Calu3 (cell line): Measurements from ENCODE around the gene LIPA. TPM values are rescaled to one million over a fixed set of nuclear protein-coding genes. Genes with fewer than 3 reads are reported as not detected.

Experiments used
- Bru-seq: library from RNA; stranded (reverse); fragments of 400-500 nt; gene quantifications from one replicate; lab custom pipeline; 2021; lab: Mats Ljungman, UMichigan
- BruChase-seq, 2 experiments: library from RNA; stranded (reverse); fragments of 400-500 nt; gene quantifications; one replicate each; lab custom pipeline; 2021; lab: Mats Ljungman, UMichigan
- BruUV-seq: library from RNA; stranded (reverse); fragments of 400-500 nt; replicated peaks from 2 replicates; lab custom pipeline; 2021; lab: Mats Ljungman, UMichigan
- CTCF ChIA-PET: fragments of 300-600 bp; sonication (Branson Sonifier 250); formaldehyde crosslinking; loops from one replicate; lab custom pipeline; 2022; ENCODE audit warnings: antibody characterized with exemption; lab: Charles Lee
- DNase-seq: peaks from one replicate; pipeline ENCODE4 v3.0.0; 2022
- H3K27ac Mint-ChIP-seq: one replicate; pipeline ENCODE4 v1.8.0; 2022; ENCODE audit warnings: mixed read lengths; ENCODE audit not compliant: unreplicated experiment
- H3K27me3 Mint-ChIP-seq: one replicate; pipeline ENCODE4 v1.8.0; 2022; ENCODE audit warnings: mixed read lengths; ENCODE audit not compliant: unreplicated experiment
- H3K36me3 Mint-ChIP-seq: one replicate; pipeline ENCODE4 v1.8.0; 2022; ENCODE audit warnings: mild to moderate bottlenecking, moderate library complexity, mixed read lengths; ENCODE audit not compliant: insufficient read depth, unreplicated experiment
- H3K4me1 Mint-ChIP-seq: one replicate; pipeline ENCODE4 v1.8.0; 2022; ENCODE audit warnings: mild to moderate bottlenecking, low read depth, mixed read lengths; ENCODE audit not compliant: unreplicated experiment
- H3K4me3 Mint-ChIP-seq: one replicate; pipeline ENCODE4 v1.8.0; 2022; ENCODE audit warnings: mild to moderate bottlenecking, low read depth, moderate library complexity, mixed read lengths; ENCODE audit not compliant: unreplicated experiment
- H3K9me3 Mint-ChIP-seq: one replicate; pipeline ENCODE4 v1.8.0; 2022; ENCODE audit warnings: low read depth, mixed read lengths; ENCODE audit not compliant: unreplicated experiment
- intact Hi-C: fragments of 100-400 bp; cut with micrococcal nuclease; formaldehyde crosslinking; loops from one replicate; pipeline ENCODE4 v1.10.0; 2022; ENCODE audit not compliant: unreplicated experiment
- long read RNA-seq: library from polyadenylated mRNA; stranded (forward); transcript quantifications from one replicate; pipeline ENCODE4 v2.0.0, GENCODE V29; 2022
- total RNA-seq: library from RNA; stranded (reverse); gene quantifications from 2 replicates; pipeline ENCODE4 v1.2.3, GENCODE V29; 2022
- TF ChIP-seq, protein P1 (sequence below): fragments of 200-600 bp; IDR thresholded peaks from one replicate; pipeline ENCODE4 v1.8.0; 2022; ENCODE audit warnings: antibody characterized with exemption; ENCODE audit not compliant: unreplicated experiment

Gene LIPA
- 66.7 and 127 TPM in 2 replicates for total RNA-seq
- percentile 52 among the genes with signal in this experiment for Bru-seq, nascent RNA
- BruChase-seq, experiment 1, labeled RNA remaining after a 6-hour chase = percentile 54 among the genes with signal in this experiment
- BruChase-seq, experiment 2, labeled RNA remaining after a 2-hour chase = percentile 45 among the genes with signal in this experiment
- long read RNA-seq, transcript LIPA-202 (10 exons, 2,782 nt) = major isoform, 224 of 370 reads
- long read RNA-seq, partial matches to known transcripts = 15 of 370 reads
- long read RNA-seq, other reads (novel, unspliced or antisense) = 131 of 370 reads

DNA sequence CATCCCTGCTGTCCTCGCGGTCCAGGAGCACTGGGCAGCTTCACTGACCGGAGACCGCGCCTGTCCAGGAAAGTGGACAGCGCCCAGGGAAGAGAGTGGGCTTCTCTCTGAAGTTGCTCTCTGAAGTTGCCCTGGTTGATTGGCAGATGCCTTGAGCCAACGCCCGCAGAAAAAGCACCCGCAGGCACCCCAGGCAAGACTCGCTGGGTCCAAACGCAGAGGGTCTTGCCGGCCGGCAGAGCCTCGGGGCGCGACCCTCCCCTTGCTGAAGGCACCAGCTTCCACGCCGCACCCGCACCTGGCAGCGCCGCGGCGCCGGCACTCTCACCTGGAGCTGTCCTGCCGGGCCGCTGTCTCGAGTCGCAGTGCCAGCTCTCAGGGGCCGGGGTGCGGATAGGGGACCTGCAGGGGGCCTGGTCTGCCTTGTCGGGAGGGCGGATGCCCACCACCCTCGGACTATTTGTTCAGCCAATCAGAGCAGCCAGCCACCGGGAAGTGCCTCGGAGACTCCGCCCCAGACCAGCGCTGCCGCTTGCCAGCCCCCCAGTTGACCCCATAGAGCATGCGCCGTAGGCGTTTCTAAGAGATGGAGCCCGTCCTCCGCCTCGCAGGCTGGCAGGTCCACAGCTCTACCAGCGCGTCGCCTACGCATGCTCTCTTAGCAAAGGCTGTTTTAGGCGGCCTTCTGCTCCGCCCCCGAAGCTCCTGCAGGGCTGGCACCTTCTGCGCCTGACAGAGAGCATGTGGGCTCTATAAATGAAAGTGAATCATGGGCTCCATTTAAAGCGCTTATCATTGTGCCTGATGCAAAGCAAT, at the start of gene LIPA:
Gene LIPA, minus strand, starts transcription at position 367 of the 816 bp plus-strand sequence. CDS start 4,127 bp downstream, outside the sequence.
- intact Hi-C loops = loop anchor here (10.0 kb wide), 1 partner anchor 303 kb away; no protein-coding TSS in a partner anchor

DNA sequence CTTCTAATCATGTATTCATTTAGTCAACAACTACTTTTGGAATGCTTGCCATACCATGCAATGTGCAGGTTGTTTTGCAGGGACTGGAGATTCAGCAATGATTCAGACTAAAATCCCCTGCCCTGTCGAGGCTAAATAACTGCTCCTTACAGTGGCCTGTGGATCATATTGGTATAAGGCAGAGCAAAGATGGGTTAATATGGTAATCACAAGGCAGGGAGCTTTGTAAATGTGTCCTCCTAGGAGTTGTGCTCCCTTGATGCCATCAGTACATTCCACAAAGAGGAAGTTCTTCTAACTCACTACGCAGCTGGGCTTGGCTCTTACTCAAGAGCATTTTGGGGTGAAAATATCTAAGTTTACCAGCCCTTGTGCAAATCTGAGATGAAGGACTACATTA, 49.7 kb upstream of the LIPA start:
- Mint-ChIP-seq H3K36me3 (peaks cover 14% of the 10 kb centered on the region), H3K27ac (peak overlapping the region; percentile 22), H3K9me3 (no peaks in the 10 kb centered on the region), H3K4me1 (peaks cover 33% of the 10 kb centered on the region), H3K27me3 (no peaks in the 10 kb centered on the region), H3K4me3 (peak overlapping the region; percentile 63)
- DNase-seq = no peak
- TSS peak; percentile 90 for BruUV-seq
- intact Hi-C loops = loop anchor here (2.0 kb wide), 1 partner anchor 22 kb away; no protein-coding TSS in a partner anchor
- CTCF ChIA-PET = interaction anchor here (0.7 kb wide), 1 partner anchor 69 kb away, joined by 3 read pairs; no protein-coding TSS in a partner anchor
- TF ChIP-seq, protein P1, sequence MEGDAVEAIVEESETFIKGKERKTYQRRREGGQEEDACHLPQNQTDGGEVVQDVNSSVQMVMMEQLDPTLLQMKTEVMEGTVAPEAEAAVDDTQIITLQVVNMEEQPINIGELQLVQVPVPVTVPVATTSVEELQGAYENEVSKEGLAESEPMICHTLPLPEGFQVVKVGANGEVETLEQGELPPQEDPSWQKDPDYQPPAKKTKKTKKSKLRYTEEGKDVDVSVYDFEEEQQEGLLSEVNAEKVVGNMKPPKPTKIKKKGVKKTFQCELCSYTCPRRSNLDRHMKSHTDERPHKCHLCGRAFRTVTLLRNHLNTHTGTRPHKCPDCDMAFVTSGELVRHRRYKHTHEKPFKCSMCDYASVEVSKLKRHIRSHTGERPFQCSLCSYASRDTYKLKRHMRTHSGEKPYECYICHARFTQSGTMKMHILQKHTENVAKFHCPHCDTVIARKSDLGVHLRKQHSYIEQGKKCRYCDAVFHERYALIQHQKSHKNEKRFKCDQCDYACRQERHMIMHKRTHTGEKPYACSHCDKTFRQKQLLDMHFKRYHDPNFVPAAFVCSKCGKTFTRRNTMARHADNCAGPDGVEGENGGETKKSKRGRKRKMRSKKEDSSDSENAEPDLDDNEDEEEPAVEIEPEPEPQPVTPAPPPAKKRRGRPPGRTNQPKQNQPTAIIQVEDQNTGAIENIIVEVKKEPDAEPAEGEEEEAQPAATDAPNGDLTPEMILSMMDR = no peak

More for the DNA sequence above, at the start of gene LIPA:
- no peaks in the 10 kb centered on the region for H3K9me3 Mint-ChIP-seq
- peak; percentile 92 for DNase-seq
- TSS peak; percentile 65 for BruUV-seq
- peaks cover 13% of the 10 kb centered on the region for H3K36me3 Mint-ChIP-seq
- CTCF ChIA-PET = interaction anchor here (0.9 to 1.3 kb wide), 2 partner anchors 123 to 163 kb away, joined by 3 read pairs; partner anchors contain the start of gene IFIT5
- TF ChIP-seq, protein P1 = no peak
- peak within 1 kb of the TSS; percentile 77 for H3K4me3 Mint-ChIP-seq
- no peaks in the 10 kb centered on the region for H3K27me3 Mint-ChIP-seq
- peaks cover 7% of the 10 kb centered on the region for H3K4me1 Mint-ChIP-seq
- H3K27ac Mint-ChIP-seq = no peak within 1 kb of the TSS

DNA sequence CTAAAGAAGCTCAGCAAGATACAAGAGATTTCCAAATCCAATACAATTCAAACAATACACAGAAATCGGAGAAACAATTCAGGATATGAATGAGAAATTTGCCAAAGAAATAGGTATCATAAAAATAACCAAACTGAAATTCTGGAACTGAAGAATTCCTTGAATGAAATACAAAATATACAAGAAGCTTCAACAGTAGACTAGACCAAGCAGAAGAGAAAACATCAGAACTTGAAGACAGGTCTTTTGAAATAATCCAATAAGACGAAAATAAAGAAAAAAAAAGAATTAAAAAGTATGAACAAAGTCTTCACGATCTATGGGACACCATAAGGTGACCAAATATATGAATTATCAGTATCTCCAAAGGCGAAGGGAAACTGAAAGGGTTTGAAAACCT, 47.5 kb upstream of the LIPA start:
- no peak for DNase-seq

DNA sequence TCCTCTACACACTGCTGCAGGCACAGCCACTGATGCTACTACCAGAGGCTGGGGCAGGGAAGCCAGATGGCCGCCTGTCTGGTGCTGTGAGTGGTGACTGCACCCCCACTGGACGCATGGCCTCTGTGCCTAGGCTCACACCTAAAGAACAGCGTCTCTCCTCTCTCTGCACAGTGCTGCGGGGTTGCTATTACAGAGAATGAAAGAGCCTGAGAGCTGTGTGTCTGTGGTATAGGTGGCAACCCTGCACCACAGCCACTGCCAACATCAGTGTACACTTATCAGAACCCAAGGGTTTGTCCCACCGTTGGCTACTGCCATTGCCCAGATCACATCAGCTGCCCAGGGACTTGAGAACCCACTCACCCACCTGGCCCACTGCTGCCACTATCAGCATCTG, 46.2 kb upstream of the LIPA start:
- Mint-ChIP-seq H3K4me1 (peaks cover 21% of the 10 kb centered on the region), H3K9me3 (peaks cover 3% of the 10 kb centered on the region), H3K27me3 (no peaks in the 10 kb centered on the region), H3K36me3 (peaks cover 9% of the 10 kb centered on the region), H3K4me3 (no peak overlapping the region), H3K27ac (no peak overlapping the region)
- TF ChIP-seq, protein P1 = no peak
- intact Hi-C loops = no loop called here
- CTCF ChIA-PET = no interaction called here
- BruUV-seq = no TSS peak
- DNase-seq = no peak

More for the DNA sequence above, 47.5 kb upstream of the LIPA start:
- Mint-ChIP-seq H3K27me3 (no peaks in the 10 kb centered on the region), H3K36me3 (peaks cover 14% of the 10 kb centered on the region), H3K27ac (no peak overlapping the region), H3K9me3 (no peaks in the 10 kb centered on the region), H3K4me3 (no peak overlapping the region), H3K4me1 (peaks cover 34% of the 10 kb centered on the region)
- CTCF ChIA-PET = no interaction called here
- no TSS peak for BruUV-seq
- TF ChIP-seq, protein P1 = no peak
- intact Hi-C loops = no loop called here
